NOMO-1 (cell line): ENCODE data around the gene DCTN2.
"Not testable (repeated sequence)": the region's sequence is repeated elsewhere in the genome, so short reads cannot be mapped to it uniquely, and the experiment has no call there.

ENCODE experiments used
- DNase-seq, 2 experiments: peaks; one replicate each; lab custom pipeline; 2025; ENCODE audit not compliant: unreplicated experiment in 2 of 2; lab: John Stamatoyannopoulos, UW

The DCTN2 gene

DNA sequence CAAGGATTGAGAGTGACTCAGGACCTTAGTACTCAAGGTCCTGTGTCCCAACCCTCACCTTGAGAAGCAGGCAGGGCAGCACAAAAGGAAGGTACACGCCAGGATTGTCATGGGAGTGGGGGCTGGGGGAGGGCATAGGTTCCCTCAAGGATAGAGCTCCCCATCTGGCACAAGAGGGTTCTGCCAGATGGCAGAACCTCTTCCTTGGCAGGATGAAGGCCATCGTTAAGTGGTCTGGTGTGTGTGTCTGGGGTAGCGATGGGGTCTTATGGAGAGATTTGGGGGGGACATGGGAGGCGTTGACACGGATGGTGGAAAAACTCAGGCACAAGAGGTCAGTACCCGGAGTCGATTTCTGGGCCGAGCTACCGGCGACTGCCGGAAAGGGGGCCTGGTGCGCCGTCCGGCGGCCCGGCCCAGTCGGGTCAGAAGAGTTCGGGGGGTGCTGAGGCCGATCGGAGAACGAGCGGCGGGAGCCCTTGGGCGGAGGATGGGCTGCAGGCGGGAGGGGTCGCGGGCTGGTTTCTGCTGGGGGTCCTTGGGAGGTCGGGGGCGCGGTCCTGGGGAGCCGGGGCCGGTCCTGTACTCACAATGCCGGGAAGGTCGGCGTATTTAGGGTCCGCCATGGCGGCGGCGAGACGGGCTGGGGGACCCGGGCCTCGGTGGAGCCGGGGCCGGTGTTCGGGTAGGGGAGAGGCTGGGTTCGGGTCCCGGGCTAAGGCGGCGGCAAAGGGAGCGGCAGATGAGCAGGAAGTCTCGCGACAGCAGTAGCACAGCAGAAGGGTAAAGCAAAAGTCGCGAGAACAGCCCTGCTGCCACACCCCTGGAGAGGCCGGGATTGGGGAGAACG is at the start of gene DCTN2:
Gene DCTN2, minus strand, starts transcription at position 755 of the 850 bp plus-strand sequence. Its CDS starts 129 bp downstream, at position 626.
- peak; percentile 41 to 99 for DNase-seq

DNA sequence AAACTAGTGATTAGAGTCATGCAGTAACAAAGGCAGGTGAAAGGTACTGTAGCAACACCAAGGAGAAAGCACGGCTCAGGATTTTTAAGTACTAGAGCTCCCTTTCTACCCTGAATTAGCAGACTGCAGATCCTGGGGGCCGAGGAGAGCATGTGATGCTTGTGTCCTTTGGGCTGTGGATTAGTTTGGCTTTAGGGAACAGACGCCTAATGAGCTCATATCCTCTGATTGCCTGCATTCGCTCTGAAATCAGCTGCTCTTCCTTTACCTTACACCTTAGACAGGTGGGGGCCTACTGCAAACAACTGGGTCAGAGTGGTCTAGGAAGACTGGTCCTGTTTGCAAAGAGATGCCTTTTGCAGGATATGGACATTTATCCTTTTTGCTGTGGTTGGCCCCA is 46.2 kb upstream of the DCTN2 start:
- no peak for DNase-seq

DNA sequence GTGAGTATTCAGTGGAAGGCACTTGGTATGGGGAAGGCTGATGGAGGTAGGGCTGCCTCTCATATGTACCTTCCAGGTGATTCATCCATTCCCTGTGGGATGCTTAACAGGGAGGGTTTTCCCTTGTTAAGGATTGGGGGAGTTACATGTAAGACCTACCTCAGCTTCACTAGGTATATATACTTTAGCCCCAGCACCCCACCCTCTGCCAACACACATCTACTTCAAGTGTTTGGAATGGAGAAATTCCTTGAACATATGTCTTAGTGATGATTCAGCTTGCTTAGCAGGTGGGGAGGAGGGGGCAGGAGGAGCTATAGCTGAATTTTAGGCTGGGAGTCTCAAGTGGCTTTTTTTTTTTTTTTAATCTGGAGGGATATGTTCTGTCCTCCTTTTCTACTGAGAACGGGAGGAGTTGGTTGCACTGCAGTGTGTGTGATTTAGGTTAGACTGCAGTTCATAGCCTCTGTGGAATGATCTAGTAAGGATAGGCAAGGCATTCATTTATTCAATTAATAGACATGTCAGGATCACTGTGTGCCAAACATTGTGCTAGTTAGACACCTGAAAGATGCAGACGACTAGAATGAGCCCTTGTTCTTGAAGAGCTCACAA is 45.7 kb upstream of the DCTN2 start:
- DNase-seq: no peak

DNA sequence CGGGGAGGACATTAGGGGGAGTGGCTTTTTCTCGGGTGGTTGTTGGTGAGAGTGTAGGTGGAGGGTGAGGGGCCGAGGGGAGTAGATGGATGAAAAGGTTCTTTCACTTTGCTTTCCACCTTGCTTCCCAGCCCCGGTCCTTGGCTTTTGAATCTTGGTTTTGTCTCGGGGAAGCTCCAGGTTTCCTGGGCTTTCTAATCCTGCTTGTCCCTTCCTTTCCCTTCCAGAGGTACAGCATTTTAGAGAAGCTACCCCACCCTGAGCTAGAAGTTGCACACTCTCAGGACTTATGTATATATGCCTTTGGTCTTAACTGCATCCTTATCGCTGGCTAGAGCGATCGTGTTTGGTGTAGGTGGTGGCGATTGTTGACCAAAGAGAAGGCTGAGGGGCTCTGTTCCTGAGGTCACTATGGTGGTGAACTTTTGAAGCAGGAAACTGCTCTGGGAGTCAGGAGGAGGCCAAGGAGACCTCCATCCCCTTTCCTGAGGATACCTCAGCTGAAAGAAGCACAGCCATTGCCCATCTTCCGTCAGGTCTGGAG is 44.9 kb upstream of the DCTN2 start:
- DNase-seq: no peak

DNA sequence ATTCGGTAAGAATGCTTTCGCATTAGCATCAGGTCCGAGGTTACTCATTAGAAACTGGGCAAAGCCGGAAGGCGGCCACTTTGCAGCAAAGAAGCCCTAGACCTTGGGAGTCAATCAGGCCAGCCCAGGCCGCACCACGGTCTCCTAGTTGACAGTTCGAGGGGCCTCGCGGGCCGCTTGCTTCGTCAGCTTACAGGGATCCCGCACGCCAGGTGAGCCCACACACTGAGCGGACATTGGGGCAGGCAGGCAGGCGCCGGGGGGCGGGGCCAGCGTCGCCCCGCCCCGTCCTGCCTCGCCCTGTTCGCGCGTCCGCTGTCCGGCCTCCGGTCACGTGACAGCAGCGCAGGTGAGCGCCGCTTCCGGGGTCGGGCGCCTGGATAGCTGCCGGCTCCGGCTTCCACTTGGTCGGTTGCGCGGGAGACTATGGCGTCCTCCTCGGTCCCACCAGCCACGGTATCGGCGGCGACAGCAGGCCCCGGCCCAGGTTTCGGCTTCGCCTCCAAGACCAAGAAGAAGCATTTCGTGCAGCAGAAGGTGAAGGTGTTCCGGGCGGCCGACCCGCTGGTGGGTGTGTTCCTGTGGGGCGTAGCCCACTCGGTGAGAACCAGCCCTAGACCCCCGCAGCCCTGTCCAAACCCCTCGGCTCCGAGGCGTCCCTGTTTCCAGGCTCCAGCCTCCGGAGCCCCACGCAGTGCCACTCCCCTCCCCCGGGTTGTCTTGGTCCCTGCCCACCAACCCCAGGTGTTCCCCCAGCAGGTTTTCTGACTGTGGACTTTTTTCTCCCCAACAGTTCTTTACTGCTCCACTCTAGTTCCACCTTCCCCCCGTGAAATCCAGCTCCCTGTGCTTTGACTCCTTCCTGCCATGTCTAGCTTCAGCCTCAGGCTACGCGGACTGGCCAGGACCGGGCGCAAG is 44.1 kb upstream of the DCTN2 start, which contains the start of gene PIP4K2C:
Gene PIP4K2C, plus strand, starts transcription at position 329 of the 918 bp plus-strand sequence. Its CDS starts 98 bp downstream, at position 427.
- DNase-seq: peak; percentile 62 to 79

DNA sequence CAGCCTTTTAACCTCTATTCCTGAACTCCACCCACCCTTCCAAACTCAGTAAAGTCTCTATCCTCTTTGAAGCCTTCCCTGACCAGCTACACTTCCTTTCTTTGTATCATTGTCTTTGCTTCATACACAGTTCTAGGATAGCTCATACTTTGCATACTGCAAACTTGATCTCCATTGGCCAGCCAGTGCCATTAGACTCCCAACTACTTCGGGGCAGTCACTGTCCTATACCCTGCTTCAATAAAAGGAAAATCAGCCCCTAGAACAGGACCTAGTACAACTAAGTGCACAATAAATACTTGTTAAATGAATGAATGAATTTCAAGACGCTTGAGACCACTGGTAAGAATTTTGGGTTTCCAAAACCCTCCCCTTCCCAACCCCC is 43.5 kb upstream of the DCTN2 start:
- DNase-seq: no peak

DNA sequence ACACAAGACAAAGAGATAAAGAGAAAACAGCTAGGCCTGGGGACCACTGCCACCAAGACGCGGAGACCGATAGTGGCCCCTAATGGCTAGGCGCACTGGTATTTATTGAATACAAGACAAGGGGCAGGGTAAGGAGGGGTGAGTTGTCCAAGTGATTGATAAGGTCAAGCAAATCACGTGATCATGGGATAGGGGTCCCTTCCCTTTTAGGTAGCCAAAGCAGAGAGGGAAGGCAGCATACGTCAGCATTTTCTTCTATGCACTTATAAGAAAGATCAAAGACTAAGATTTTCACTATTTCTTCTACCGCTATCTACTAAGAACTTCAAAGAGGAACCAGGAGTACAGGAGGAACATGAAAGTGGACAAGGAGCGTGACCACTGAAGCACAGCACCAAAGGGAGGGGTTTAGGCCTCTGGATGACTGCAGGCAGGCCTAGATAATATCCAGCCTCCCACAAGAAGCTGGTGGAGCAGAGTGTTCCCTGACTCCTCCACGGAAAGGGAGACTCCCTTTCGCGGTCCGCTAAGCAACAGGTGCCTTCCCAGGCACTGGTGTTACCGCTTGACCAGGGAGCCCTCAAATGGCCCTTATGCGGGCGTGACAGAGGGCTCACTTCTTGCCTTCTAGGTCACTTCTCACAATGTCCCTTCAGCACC is 42.1 kb upstream of the DCTN2 start:
- DNase-seq: not testable (repeated sequence)

DNA sequence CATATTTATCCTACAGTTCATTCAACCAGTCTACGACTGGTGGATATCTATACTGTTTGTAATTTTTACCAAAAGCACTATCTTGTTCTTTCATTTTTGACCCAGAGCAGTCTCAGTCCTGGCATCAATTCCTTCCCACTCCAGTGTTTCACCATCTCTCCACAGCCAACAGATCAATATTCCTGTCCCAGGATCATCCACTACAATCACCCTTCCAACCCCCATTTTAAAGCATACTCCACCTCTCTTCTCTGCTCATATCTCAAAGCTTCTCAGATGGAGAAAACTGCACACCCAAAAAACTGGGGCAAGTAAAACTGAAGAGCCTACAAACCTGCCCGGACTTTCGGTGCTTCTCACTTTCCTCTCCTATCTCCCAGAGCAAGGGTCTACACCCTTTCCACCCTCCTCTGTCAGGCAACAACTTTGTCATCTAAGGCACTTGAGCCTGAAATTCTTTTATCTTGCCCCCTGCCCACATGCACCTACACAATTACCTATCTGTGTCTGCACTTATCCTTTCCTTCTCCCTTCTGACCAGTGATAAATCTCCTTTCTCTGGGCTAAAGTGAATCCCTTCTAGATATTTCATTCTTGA is 39.9 kb upstream of the DCTN2 start:
- no peak for DNase-seq

DNA sequence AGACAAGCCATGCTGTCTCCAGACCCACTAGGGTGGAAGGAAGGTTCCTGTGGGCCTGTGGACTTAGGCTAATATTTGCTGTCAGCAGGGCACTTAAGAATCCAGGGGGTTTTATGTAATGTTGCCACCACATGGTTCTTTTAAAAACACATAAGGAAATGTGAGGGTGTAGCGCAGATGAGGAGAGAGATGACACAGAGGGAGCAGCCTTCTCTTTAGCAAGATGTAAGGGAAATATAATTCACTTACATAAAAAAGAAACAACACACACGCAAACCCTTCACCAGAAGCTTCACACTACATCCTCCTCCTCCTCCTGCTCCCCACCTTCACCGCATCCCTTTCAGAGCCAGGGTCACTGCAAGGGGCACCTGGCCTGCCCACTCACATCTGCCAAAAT is 39.1 kb upstream of the DCTN2 start:
- no peak for DNase-seq

DNA sequence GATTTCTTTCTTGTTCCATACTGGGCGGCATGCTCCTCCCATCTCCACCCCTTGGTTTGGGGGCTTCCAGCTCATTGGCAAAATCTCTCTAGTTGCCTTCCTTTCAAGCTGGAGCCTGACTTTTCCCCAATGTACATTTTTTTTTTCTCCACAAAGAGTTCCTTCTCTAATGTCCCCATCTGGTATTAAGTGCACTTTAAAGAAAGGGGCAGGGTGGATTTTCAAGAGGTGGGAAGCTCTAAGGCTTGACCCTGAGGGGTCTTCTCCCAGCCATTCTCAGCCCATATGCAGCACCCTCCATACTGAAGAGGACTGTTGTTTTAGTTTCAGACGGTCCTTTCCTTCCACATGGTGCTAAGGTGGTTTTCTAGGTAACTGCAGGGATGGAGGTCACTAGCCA is 38.2 kb upstream of the DCTN2 start:
- DNase-seq: no peak

DNA sequence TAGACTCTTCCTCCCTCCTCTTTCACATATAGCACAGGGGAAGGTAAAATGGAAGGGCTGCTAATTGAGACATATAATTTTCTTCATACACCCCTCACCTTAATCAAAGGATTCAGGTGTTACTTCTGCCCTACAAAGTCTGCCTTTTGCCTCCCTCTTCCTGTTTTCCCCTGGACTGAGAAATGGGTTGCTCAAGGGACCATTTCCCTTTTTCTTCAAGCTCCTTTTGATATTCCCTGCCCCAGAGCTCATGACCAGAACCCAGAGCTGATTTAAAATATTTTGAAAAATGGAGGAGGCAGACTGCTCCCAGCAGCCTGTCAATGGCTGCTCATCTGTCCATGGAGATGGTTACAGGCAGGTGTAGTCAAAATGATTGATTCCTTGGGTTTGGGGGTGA is 37.7 kb upstream of the DCTN2 start:
- peak; percentile 49 to 50 for DNase-seq

DNA sequence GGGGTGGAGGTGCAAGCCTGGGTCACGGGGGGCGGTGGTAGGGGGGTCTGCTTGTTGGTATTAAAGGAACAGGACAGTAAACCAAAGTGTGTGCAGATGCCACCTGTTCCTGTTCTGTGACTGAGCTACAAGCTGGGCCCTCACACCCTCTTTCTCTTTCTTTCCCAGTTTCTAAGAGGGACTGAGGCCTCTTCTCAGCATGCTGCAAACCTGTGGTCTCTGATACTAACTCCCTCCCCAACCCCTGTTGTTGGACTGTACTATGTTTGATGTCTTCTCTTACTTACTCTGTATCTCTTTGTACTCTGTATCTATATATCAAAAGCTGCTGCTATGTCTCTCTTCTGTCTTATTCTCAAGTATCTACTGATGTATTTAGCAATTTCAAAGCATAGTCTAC is 37.1 kb upstream of the DCTN2 start:
- DNase-seq: no peak

DNA sequence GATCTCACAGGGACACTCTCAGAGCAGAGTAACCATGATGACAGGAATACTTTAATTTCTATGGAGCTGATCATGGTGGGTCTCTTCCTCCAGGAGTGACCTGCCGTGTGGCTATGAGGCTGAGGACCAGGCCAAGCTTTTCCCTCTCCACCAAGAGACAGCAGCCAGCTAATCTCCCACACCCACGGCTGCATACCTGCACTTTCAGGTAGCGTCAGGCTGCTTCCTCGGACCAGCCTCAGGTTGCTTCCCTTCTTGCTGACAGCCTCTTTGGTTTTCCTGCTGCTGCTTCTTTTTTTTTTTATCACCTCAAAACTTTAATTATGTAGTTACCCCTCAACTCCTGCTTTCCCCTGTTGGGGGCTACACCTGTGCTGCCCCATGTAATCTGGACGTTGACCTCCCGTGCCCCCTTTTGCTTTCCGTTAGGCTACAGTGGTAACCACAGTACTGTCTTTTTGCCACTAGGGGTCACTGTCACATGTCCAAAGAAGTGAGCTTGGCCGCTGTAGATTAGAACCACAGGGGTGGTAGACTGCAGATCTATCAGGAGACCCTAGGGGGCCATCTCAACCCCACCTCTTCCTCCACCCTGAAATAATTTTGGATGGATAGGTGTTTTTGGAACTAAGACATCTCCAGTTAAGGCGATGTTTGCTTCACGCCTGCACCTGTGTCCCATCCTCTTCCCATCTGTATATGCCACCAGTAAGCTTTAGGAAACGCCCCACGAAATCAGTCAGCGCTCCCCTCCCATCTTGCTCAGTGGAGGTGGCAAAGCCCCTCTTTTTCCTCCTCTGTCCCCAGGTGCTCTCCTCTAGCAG is 36.2 kb upstream of the DCTN2 start:
- DNase-seq: peak; percentile 55 to 79

DNA sequence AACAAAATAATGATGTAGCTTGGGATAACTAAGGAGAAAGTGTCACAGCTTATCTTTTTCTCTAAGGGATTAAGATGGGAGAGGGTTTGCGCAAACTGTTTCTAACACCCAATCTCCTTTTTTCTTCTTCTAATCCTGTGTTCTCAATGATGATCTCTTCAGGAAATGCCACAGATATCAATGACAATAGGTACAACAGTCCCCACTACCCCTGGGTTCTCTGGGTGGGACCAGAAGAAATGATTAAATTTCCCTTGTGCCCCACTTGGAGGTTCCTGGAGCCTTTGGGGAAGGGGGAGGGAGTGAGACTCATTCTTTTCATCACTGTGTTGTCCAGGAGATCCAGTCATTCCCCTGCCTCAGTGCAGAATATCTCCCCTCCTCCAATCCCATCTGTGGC is 35.4 kb upstream of the DCTN2 start:
- DNase-seq: no peak

DNA sequence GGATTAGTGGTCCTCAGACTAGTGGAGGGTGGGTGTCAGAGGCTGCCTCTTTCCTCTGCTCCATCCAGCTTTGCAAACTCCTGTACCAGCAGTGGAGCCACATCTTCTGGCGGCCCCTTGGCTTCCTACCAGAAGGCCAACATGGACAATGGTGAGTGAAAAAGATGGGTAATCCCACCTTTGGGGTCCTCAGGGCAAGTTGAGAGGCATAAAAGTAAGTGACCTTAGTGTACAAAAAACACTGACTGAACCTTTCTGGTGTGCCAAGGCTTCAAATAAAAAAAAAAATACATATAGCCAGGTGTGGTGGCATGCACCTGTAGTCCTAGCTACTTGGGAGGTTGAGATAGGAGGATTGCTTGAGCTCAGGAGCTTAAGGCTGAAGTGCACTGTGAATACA is 34.8 kb upstream of the DCTN2 start:
- no peak for DNase-seq

DNA sequence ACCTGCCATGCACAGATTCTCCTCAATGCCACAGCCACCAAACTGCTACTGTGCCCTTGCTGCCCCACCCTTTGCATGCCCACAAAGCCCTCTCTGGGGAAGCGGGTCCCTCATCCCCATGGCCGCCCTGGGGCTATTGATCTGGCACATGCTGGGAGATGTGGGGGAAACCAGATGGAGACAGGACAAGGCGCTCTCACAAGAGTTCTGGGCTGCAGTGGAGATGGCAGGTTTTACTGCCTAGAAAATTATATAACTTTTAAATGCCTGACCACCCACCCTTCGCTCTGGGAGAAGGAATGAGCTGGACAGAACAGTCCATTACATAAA is 33.4 kb upstream of the DCTN2 start:
- DNase-seq: no peak

DNA sequence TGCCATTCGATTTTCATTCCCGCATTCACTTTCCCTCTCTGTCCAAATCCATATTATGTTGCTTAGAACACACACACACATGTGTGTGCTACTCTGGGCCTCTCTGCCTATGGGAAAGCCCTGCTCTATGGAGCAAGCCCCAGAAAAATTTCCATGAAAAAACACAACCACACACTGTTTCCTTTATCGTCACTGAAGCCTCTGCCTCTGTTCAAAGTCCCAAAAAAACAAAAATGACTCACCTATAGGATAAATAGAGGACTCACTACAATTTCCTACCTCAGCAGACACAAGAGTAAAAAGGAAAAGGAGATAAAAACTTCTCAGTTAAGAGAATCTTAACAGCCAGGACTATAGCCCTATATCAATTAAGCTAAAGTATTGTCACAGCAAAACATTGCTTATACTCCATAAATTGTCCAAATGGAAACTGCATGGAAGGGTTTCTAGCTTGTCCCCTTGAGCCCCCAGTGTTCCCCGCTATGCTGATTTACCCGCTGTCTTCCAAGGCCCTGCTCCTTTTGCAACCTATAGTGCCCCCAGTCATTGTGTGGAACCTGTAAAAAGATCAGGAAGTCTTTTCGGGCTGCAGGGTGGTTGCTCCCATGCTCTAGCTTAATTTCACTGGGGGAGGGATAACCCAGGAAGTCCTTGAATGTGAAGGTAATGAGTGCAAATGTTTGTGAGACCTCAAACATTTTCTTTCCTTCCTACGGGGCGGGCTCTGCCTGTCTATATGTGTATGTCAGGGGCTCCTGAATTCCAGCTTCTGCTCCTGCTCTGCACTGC is 32.9 kb upstream of the DCTN2 start:
- no peak for DNase-seq

DNA sequence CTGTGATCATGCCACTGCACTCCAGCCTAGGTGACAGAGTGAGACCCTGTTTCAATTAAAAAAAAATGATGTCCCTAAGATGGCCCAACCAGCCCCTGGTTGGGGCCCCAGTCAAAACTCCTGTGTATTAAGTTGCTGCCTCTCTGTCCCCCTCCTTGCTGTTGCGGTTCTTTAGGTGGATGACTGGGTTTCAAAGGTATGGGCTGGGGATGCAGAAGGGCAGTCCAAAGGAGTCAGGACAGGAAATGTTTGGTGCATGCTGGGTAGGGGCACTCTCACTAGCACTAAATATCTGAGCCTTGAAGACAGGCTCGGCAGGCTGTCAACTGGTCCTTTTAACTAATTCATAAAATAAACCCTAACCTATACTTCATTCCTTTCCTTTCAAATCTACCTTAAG is 32.0 kb upstream of the DCTN2 start:
- no peak for DNase-seq
